Loucy (cell line): Measurements from ENCODE around the gene GCSH.
"Not testable (repeated sequence)": the region's sequence is repeated elsewhere in the genome, so short reads cannot be mapped to it uniquely, and the experiment has no call there.

ENCODE experiments used
- H2AFZ ChIP-seq: fragments of 200-600 bp; sonication (generic); 2 replicates; pipeline ENCODE4 v1.6.0; 2016; ENCODE audit warnings: antibody characterized with exemption, mild to moderate bottlenecking, low read length, moderate library complexity
- H3F3A ChIP-seq: fragments of 200-600 bp; 2 replicates; pipeline ENCODE4 v1.6.0; 2016; ENCODE audit warnings: antibody characterized with exemption, low read depth, mild to moderate bottlenecking
- H3K27me3 ChIP-seq: fragments of 200-600 bp; sonication (generic); 2 replicates; pipeline ENCODE4 v1.6.1; 2014; ENCODE audit warnings: low read length, mild to moderate bottlenecking; ENCODE audit not compliant: insufficient read depth, poor library complexity, severe bottlenecking
- H3K36me3 ChIP-seq: fragments of 200-600 bp; sonication (generic); 2 replicates; pipeline ENCODE4 v1.6.1; 2016; ENCODE audit warnings: low read length; ENCODE audit not compliant: insufficient read depth
- H3K4me1 ChIP-seq: fragments of 200-600 bp; sonication (generic); 2 replicates; pipeline ENCODE4 v1.5.1; 2014; ENCODE audit warnings: low read length, mild to moderate bottlenecking; ENCODE audit not compliant: insufficient read depth, poor library complexity, severe bottlenecking
- H3K4me2 ChIP-seq: fragments of 200-600 bp; sonication (generic); 2 replicates; pipeline ENCODE4 v1.6.0; 2014; ENCODE audit warnings: antibody characterized with exemption, low read length, low read depth, mild to moderate bottlenecking; ENCODE audit not compliant: poor library complexity, severe bottlenecking
- H3K4me3 ChIP-seq: fragments of 200-600 bp; sonication (generic); 2 replicates; pipeline ENCODE4 v1.5.1; 2014; ENCODE audit warnings: low read length, mild to moderate bottlenecking, mixed read lengths; ENCODE audit not compliant: poor library complexity, severe bottlenecking
- H3K79me2 ChIP-seq: fragments of 200-600 bp; sonication (generic); 2 replicates; pipeline ENCODE4 v1.6.1; 2014; ENCODE audit warnings: low read length; ENCODE audit not compliant: insufficient read depth
- H3K9ac ChIP-seq: fragments of 200-600 bp; sonication (generic); 2 replicates; pipeline ENCODE4 v1.6.0; 2014; ENCODE audit warnings: mild to moderate bottlenecking, low read depth, low read length, moderate library complexity; ENCODE audit not compliant: poor library complexity, severe bottlenecking
- H3K9me2 ChIP-seq: fragments of 200-600 bp; sonication (generic); replicated peaks from 2 replicates; pipeline ENCODE4 v1.6.1; 2016; ENCODE audit warnings: low read depth, low read length, mixed read lengths
- H3K9me3 ChIP-seq: fragments of 200-600 bp; sonication (generic); 2 replicates; pipeline ENCODE4 v1.6.1; 2014; ENCODE audit warnings: mild to moderate bottlenecking, antibody characterized with exemption, low read length, low read depth; ENCODE audit not compliant: insufficient read depth
- H4K20me1 ChIP-seq: fragments of 200-600 bp; sonication (generic); 2 replicates; pipeline ENCODE4 v1.6.0; 2014; ENCODE audit warnings: antibody characterized with exemption, low read length, mild to moderate bottlenecking; ENCODE audit not compliant: insufficient read depth, poor library complexity, severe bottlenecking
- EZH2phosphoT487 ChIP-seq: fragments of 200-600 bp; IDR thresholded peaks from 2 replicates; pipeline ENCODE4 v1.6.1; 2018; ENCODE audit warnings: antibody characterized with exemption, mild to moderate bottlenecking, moderate library complexity, borderline replicate concordance
- TF ChIP-seq, protein P1 (sequence below): fragments of 200-600 bp; sonication (generic); conservative IDR thresholded peaks from 2 replicates; pipeline ENCODE4 v1.5.1; 2014; ENCODE audit warnings: mild to moderate bottlenecking, antibody characterized with exemption, low read length

GCSH gene

GRCh38 chr16:81117436-81117835 lies 21.2 kb upstream of the GCSH start:
- Histone ChIP-seq H3K36me3 (no peaks in the 10 kb centered on the region), H3K9me3 (no peaks in the 10 kb centered on the region), H3K27me3 (no peaks in the 10 kb centered on the region), H3K4me2 (no peak overlapping the region), H3K4me3 (no peak overlapping the region), H2AFZ (no peak overlapping the region), H4K20me1 (no peaks in the 10 kb centered on the region), H3K79me2 (no peaks in the 10 kb centered on the region), H3F3A (no peaks in the 10 kb centered on the region), H3K9me2 (no peaks in the 10 kb centered on the region), H3K9ac (no peak overlapping the region), H3K4me1 (no peaks in the 10 kb centered on the region)
- TF ChIP-seq EZH2phosphoT487 = no peak
- TF ChIP-seq, protein P1, sequence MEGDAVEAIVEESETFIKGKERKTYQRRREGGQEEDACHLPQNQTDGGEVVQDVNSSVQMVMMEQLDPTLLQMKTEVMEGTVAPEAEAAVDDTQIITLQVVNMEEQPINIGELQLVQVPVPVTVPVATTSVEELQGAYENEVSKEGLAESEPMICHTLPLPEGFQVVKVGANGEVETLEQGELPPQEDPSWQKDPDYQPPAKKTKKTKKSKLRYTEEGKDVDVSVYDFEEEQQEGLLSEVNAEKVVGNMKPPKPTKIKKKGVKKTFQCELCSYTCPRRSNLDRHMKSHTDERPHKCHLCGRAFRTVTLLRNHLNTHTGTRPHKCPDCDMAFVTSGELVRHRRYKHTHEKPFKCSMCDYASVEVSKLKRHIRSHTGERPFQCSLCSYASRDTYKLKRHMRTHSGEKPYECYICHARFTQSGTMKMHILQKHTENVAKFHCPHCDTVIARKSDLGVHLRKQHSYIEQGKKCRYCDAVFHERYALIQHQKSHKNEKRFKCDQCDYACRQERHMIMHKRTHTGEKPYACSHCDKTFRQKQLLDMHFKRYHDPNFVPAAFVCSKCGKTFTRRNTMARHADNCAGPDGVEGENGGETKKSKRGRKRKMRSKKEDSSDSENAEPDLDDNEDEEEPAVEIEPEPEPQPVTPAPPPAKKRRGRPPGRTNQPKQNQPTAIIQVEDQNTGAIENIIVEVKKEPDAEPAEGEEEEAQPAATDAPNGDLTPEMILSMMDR = no peak

DNA sequence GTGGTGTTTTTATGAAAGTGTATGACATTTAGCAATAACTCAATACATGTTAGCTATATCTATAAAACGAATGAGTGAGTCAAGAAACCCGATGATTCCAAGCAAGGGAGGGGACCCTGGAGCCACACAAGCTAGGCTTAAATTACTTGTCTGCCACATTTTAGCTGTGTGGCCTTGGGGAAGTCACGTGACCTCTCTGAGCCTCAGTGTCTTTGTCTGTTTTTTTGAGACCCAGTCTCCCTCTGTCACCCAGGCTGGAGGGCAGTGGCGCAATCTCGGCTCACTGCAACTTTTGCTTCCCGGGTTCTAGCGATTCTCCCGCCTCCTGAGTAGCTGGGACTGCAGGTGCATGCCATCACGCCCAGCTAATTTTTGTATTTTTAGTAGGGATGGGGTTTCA lies 20.1 kb upstream of the GCSH start:
- H4K20me1 ChIP-seq = no peaks in the 10 kb centered on the region
- H3K9ac ChIP-seq = no peak overlapping the region
- no peaks in the 10 kb centered on the region for H3K36me3 ChIP-seq
- no peaks in the 10 kb centered on the region for H3K4me1 ChIP-seq
- H3K9me2 ChIP-seq = no peaks in the 10 kb centered on the region
- TF ChIP-seq EZH2phosphoT487 = no peak
- TF ChIP-seq, protein P1 = no peak
- no peaks in the 10 kb centered on the region for H3K27me3 ChIP-seq
- H3K9me3 ChIP-seq = no peaks in the 10 kb centered on the region
- no peaks in the 10 kb centered on the region for H3F3A ChIP-seq
- H3K4me3 ChIP-seq = no peak overlapping the region
- no peak overlapping the region for H3K4me2 ChIP-seq
- H2AFZ ChIP-seq = no peak overlapping the region
- no peaks in the 10 kb centered on the region for H3K79me2 ChIP-seq

DNA sequence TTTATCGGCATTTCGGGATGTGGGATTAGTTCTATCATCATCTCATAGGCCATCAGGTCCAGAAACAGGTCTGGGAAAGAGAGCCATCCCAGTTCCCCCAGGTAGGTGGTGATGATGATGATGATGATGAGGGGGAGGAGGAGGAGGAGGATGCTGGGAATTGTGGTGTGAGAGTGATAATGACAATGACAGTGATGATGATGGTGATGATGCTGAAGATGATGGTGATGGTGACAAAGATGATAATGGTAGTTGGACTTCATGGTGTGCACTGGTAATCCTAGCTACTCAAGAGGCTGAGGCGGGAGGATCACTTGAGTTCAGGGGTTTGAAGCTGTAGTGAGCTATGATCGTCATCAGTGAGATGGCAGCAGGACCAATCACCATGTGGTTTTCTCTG lies 16.3 kb upstream of the GCSH start:
- Histone ChIP-seq H4K20me1 (no peaks in the 10 kb centered on the region), H3K4me2 (no peak overlapping the region)

DNA sequence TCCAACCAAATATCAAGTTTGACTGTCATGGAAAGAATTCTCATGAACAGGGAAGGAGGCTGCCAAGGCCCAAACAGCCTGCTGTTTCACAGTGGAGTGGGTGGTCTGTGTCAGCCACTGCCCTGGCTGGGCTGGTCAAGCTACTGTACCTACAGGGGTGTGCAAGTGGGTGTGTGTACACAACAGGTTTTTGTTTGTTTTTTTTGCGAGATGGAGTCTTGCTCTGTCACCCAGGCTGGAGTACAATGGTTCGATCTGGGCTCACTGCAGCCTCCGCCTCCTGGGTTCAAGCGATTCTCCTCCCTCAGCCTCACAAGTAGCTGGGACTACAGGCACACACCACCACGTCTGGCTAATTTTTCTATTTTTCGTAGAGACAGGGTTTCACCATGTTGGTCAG lies 13.1 kb upstream of the GCSH start:
- not testable (repeated sequence) for H3K27me3 ChIP-seq, H3K79me2 ChIP-seq, H3K36me3 ChIP-seq, H3K4me2 ChIP-seq, H3K9me2 ChIP-seq, H3K9ac ChIP-seq, H3K4me1 ChIP-seq, H3F3A ChIP-seq, H2AFZ ChIP-seq, H4K20me1 ChIP-seq, H3K4me3 ChIP-seq, H3K9me3 ChIP-seq

More for the DNA sequence above, 16.3 kb upstream of the GCSH start:
- Histone ChIP-seq H3K4me1 (no peaks in the 10 kb centered on the region), H3K4me3 (no peak overlapping the region), H2AFZ (no peak overlapping the region), H3K79me2 (no peaks in the 10 kb centered on the region), H3K9me2 (no peaks in the 10 kb centered on the region), H3F3A (no peaks in the 10 kb centered on the region), H3K36me3 (no peaks in the 10 kb centered on the region), H3K9me3 (no peaks in the 10 kb centered on the region), H3K27me3 (no peaks in the 10 kb centered on the region), H3K9ac (no peak overlapping the region)
- TF ChIP-seq, protein P1 = no peak
- TF ChIP-seq EZH2phosphoT487 = no peak
